HG03521 (cell line): Measurements from ENCODE around the gene STEEP1.
A peak's percentile ranks its signal among the peaks of the same experiment; 100 is the strongest.
"Not testable (repeated sequence)": the region's sequence is repeated elsewhere in the genome, so short reads cannot be mapped to it uniquely, and the experiment has no call there.

Source experiments
- ATAC-seq: cut with Tn5 transposase; IDR thresholded peaks from one replicate; pipeline ENCODE4 v1.9.1; 2021; ENCODE audit warnings: mild to moderate bottlenecking, moderate library complexity; ENCODE audit not compliant: unreplicated experiment

Gene STEEP1

GRCh38 chrX:119537487-119537886, 27.7 kb downstream of the STEEP1 start:
- no peak for ATAC-seq

- no peak for ATAC-seq
These were observed 35.6 kb downstream of the STEEP1 start for GRCh38 chrX:119529345-119530276.

GRCh38 chrX:119523664-119524184, 41.5 kb downstream of the STEEP1 start:
- no peak for ATAC-seq

GRCh38 chrX:119521246-119521645, 44.0 kb downstream of the STEEP1 start:
- no peak for ATAC-seq

GRCh38 chrX:119518371-119518770, 46.8 kb downstream of the STEEP1 start:
- no peak for ATAC-seq

- ATAC-seq: peak; percentile 70
These were observed 49.0 kb downstream of the STEEP1 start for GRCh38 chrX:119516157-119516702.

- ATAC-seq: no peak
These were observed 52.9 kb downstream of the STEEP1 start for GRCh38 chrX:119512146-119512800.

- ATAC-seq: no peak
These were observed 58.0 kb downstream of the STEEP1 start for GRCh38 chrX:119507206-119507605.

- ATAC-seq: no peak
These were observed 59.3 kb downstream of the STEEP1 start for GRCh38 chrX:119505945-119506344.

- not testable (repeated sequence) for ATAC-seq
These were observed 60.1 kb downstream of the STEEP1 start for GRCh38 chrX:119505145-119505544.

- ATAC-seq: no peak
These were observed 61.7 kb downstream of the STEEP1 start for GRCh38 chrX:119503484-119503861.

GRCh38 chrX:119502727-119503483, 62.3 kb downstream of the STEEP1 start:
- no peak for ATAC-seq

- ATAC-seq: no peak
These were observed 63.6 kb downstream of the STEEP1 start for GRCh38 chrX:119501511-119502148.

- ATAC-seq: no peak
These were observed 65.0 kb downstream of the STEEP1 start for GRCh38 chrX:119500061-119500800.

GRCh38 chrX:119497185-119497584, 68.0 kb downstream of the STEEP1 start:
- ATAC-seq: no peak

GRCh38 chrX:119495734-119496726, 69.2 kb downstream of the STEEP1 start:
- ATAC-seq: no peak

- not testable (repeated sequence) for ATAC-seq
These were observed 71.2 kb downstream of the STEEP1 start for GRCh38 chrX:119493851-119494495.

- no peak for ATAC-seq
These were observed 72.7 kb downstream of the STEEP1 start for GRCh38 chrX:119492463-119492862.
